Effector memory CD8-positive, alpha-beta T cell (primary cell): ENCODE measurements around the gene FGF12.

ENCODE experiments used
- ATAC-seq: fragments of 150-1000 bp; cut with Tn5 transposase; replicated peaks from 2 replicates; pipeline ENCODE4 v1.10.0; 2021; ENCODE audit warnings: mild to moderate bottlenecking, moderate library complexity
- DNase-seq, 3 experiments: peaks; one replicate each; pipeline ENCODE4 v3.0.0; 2021
- H3K27ac Mint-ChIP-seq, 2 donors: one replicate each; pipeline ENCODE4 v1.8.0; 2022; ENCODE audit warnings: mild to moderate bottlenecking in 2 of 2, mixed read lengths in 2 of 2, moderate library complexity in 2 of 2
- H3K27me3 Mint-ChIP-seq, 2 donors: one replicate each; pipeline ENCODE4 v1.8.0; 2022; ENCODE audit warnings: mixed read lengths in 2 of 2
- H3K36me3 Mint-ChIP-seq: one replicate; pipeline ENCODE4 v1.8.0; 2022; ENCODE audit warnings: mild to moderate bottlenecking, moderate library complexity, mixed read lengths; ENCODE audit not compliant: insufficient read depth
- H3K4me1 Mint-ChIP-seq, 2 donors: one replicate each; pipeline ENCODE4 v1.8.0; 2022; ENCODE audit warnings: low read depth in 2 of 2, mixed read lengths in 2 of 2
- H3K4me3 Mint-ChIP-seq, 2 donors: one replicate each; pipeline ENCODE4 v1.8.0; 2022; ENCODE audit warnings: mild to moderate bottlenecking in 2 of 2, mixed read lengths in 2 of 2, moderate library complexity in 2 of 2
- H3K9me3 Mint-ChIP-seq, 2 donors: one replicate each; pipeline ENCODE4 v1.8.0; 2022; ENCODE audit warnings: mixed read lengths in 2 of 2

The FGF12 gene

GRCh38 chr3:192652727-192653126 is 74.6 kb downstream of the FGF12 start:
- no peaks in the 10 kb centered on the region for H3K36me3 Mint-ChIP-seq
- no peak for DNase-seq
- no peak overlapping the region for H3K27ac Mint-ChIP-seq
- no peak for ATAC-seq
- H3K4me1 Mint-ChIP-seq, result no peaks in the 10 kb centered on the region
- H3K4me3 Mint-ChIP-seq, result no peak overlapping the region
- no peaks in the 10 kb centered on the region for H3K27me3 Mint-ChIP-seq
- H3K9me3 Mint-ChIP-seq, result peaks cover 7 to 8% of the 10 kb centered on the region in 2 donors

- H3K4me1 Mint-ChIP-seq, result no peaks in the 10 kb centered on the region
- no peak for DNase-seq
- no peaks in the 10 kb centered on the region for H3K36me3 Mint-ChIP-seq
- H3K9me3 Mint-ChIP-seq, result peaks cover 7 to 8% of the 10 kb centered on the region in 2 donors
- no peak overlapping the region for H3K27ac Mint-ChIP-seq
- no peaks in the 10 kb centered on the region for H3K27me3 Mint-ChIP-seq
- no peak overlapping the region for H3K4me3 Mint-ChIP-seq
- ATAC-seq, result no peak
These were observed 75.4 kb downstream of the FGF12 start for GRCh38 chr3:192651836-192652512.

GRCh38 chr3:192645437-192645836 is 81.9 kb downstream of the FGF12 start:
- H3K27me3 Mint-ChIP-seq, result no peaks in the 10 kb centered on the region
- no peak for ATAC-seq
- H3K4me3 Mint-ChIP-seq, result no peak overlapping the region
- H3K27ac Mint-ChIP-seq, result no peak overlapping the region
- no peaks in the 10 kb centered on the region for H3K36me3 Mint-ChIP-seq
- H3K9me3 Mint-ChIP-seq, result peaks cover 0 to 11% of the 10 kb centered on the region in 2 donors
- DNase-seq, result no peak
- no peaks in the 10 kb centered on the region for H3K4me1 Mint-ChIP-seq

GRCh38 chr3:192642651-192643050 is 84.7 kb downstream of the FGF12 start:
- no peak for DNase-seq
- Mint-ChIP-seq H3K4me1 (no peaks in the 10 kb centered on the region), H3K27me3 (no peaks in the 10 kb centered on the region), H3K27ac (no peak overlapping the region), H3K36me3 (no peaks in the 10 kb centered on the region), H3K9me3 (peaks cover 0 to 6% of the 10 kb centered on the region in 2 donors), H3K4me3 (no peak overlapping the region)
- no peak for ATAC-seq

GRCh38 chr3:192641919-192642318 is 85.4 kb downstream of the FGF12 start:
- Mint-ChIP-seq H3K27ac (no peak overlapping the region), H3K27me3 (no peaks in the 10 kb centered on the region), H3K4me1 (no peaks in the 10 kb centered on the region), H3K9me3 (peaks cover 0 to 6% of the 10 kb centered on the region in 2 donors), H3K36me3 (no peaks in the 10 kb centered on the region), H3K4me3 (no peak overlapping the region)
- DNase-seq (no peak), ATAC-seq (no peak)

GRCh38 chr3:192639987-192640386 is 87.4 kb downstream of the FGF12 start:
- peaks cover 4 to 8% of the 10 kb centered on the region in 2 donors for H3K9me3 Mint-ChIP-seq
- no peak overlapping the region for H3K4me3 Mint-ChIP-seq
- no peaks in the 10 kb centered on the region for H3K36me3 Mint-ChIP-seq
- H3K27me3 Mint-ChIP-seq, result no peaks in the 10 kb centered on the region
- no peaks in the 10 kb centered on the region for H3K4me1 Mint-ChIP-seq
- ATAC-seq (no peak), DNase-seq (no peak)
- no peak overlapping the region for H3K27ac Mint-ChIP-seq

- H3K4me1 Mint-ChIP-seq, result no peaks in the 10 kb centered on the region
- no peaks in the 10 kb centered on the region for H3K27me3 Mint-ChIP-seq
- DNase-seq (no peak), ATAC-seq (no peak)
- H3K9me3 Mint-ChIP-seq, result peaks cover 4 to 6% of the 10 kb centered on the region in 2 donors
- H3K27ac Mint-ChIP-seq, result no peak overlapping the region
- no peak overlapping the region for H3K4me3 Mint-ChIP-seq
- no peaks in the 10 kb centered on the region for H3K36me3 Mint-ChIP-seq
These were observed 89.5 kb downstream of the FGF12 start for GRCh38 chr3:192637803-192638202.

- Mint-ChIP-seq H3K4me1 (no peaks in the 10 kb centered on the region), H3K27me3 (no peaks in the 10 kb centered on the region), H3K4me3 (no peak overlapping the region), H3K27ac (no peak overlapping the region), H3K36me3 (no peaks in the 10 kb centered on the region), H3K9me3 (peaks cover 2 to 4% of the 10 kb centered on the region in 2 donors)
- DNase-seq, result no peak
- no peak for ATAC-seq
These were observed 90.6 kb downstream of the FGF12 start for GRCh38 chr3:192636517-192637444.

GRCh38 chr3:192629429-192629828 is 97.9 kb downstream of the FGF12 start:
- H3K4me3 Mint-ChIP-seq, result no peak overlapping the region
- ATAC-seq (no peak), DNase-seq (no peak)
- no peaks in the 10 kb centered on the region for H3K27me3 Mint-ChIP-seq
- H3K36me3 Mint-ChIP-seq, result no peaks in the 10 kb centered on the region
- H3K9me3 Mint-ChIP-seq, result peaks cover 0 to 5% of the 10 kb centered on the region in 2 donors
- H3K27ac Mint-ChIP-seq, result no peak overlapping the region
- H3K4me1 Mint-ChIP-seq, result no peaks in the 10 kb centered on the region

GRCh38 chr3:192621909-192622308 is 105.4 kb downstream of the FGF12 start:
- peaks cover 2 to 11% of the 10 kb centered on the region in 2 donors for H3K9me3 Mint-ChIP-seq
- no peak overlapping the region for H3K27ac Mint-ChIP-seq
- no peak overlapping the region for H3K4me3 Mint-ChIP-seq
- no peaks in the 10 kb centered on the region for H3K36me3 Mint-ChIP-seq
- DNase-seq, result no peak
- H3K4me1 Mint-ChIP-seq, result no peaks in the 10 kb centered on the region
- no peak for ATAC-seq
- H3K27me3 Mint-ChIP-seq, result no peaks in the 10 kb centered on the region

- Mint-ChIP-seq H3K9me3 (peaks cover 7 to 17% of the 10 kb centered on the region in 2 donors), H3K27me3 (no peaks in the 10 kb centered on the region), H3K36me3 (no peaks in the 10 kb centered on the region), H3K27ac (no peak overlapping the region), H3K4me1 (no peaks in the 10 kb centered on the region), H3K4me3 (no peak overlapping the region)
- ATAC-seq (no peak), DNase-seq (no peak)
These were observed 107.1 kb downstream of the FGF12 start for GRCh38 chr3:192620275-192620674.

GRCh38 chr3:192611411-192611810 is 115.9 kb downstream of the FGF12 start:
- DNase-seq (no peak), ATAC-seq (no peak)
- Mint-ChIP-seq H3K4me1 (no peaks in the 10 kb centered on the region), H3K36me3 (no peaks in the 10 kb centered on the region), H3K27ac (no peak overlapping the region), H3K27me3 (no peaks in the 10 kb centered on the region), H3K9me3 (peaks cover 9 to 10% of the 10 kb centered on the region in 2 donors), H3K4me3 (no peak overlapping the region)

GRCh38 chr3:192608726-192609600 is 118.4 kb downstream of the FGF12 start:
- ATAC-seq (no peak), DNase-seq (no peak)
- H3K36me3 Mint-ChIP-seq, result no peaks in the 10 kb centered on the region
- no peaks in the 10 kb centered on the region for H3K27me3 Mint-ChIP-seq
- no peaks in the 10 kb centered on the region for H3K4me1 Mint-ChIP-seq
- peaks cover 8% of the 10 kb centered on the region in 2 donors for H3K9me3 Mint-ChIP-seq
- H3K27ac Mint-ChIP-seq, result no peak overlapping the region
- H3K4me3 Mint-ChIP-seq, result no peak overlapping the region
